Measurements from ENCODE around the gene NANOS1.
"Not testable (repeated sequence)": the region's sequence is repeated elsewhere in the genome, so short reads cannot be mapped to it uniquely, and the experiment has no call there.

NANOS1 gene

DNA sequence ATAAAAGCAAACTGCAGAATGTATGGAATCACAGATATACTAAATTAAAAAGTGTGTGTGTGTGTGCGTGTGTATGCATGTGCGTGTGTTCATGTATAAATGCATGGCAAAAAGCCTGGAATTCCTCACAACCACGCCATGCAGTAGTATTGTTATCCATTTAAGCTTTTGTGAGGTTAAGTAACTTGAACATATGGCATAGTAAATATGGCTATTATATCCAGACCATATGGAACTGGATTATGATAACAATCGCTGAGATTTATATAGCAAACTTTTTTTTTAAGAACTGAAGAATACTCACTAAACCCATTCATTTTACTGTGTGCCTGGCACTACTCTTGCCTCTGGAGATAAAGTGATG, 22.3 kb upstream of the NANOS1 start:
- DNase-seq = no peak

DNA sequence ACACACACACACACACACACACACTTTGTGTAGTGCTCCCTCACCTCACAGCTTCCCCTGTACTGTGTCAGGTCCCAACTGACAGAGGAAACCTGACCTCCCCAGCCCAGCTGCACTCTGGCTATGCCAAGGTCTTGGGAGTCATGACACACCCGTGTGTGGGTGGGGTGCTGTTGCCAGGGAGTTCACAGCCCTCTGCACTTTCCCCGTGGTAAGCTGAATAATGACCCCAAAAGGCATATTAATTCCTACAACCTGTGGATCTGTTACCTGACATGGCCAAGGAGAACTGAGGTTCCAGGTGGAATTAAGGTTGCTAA, 8.9 kb upstream of the NANOS1 start:
- DNase-seq = no peak

DNA sequence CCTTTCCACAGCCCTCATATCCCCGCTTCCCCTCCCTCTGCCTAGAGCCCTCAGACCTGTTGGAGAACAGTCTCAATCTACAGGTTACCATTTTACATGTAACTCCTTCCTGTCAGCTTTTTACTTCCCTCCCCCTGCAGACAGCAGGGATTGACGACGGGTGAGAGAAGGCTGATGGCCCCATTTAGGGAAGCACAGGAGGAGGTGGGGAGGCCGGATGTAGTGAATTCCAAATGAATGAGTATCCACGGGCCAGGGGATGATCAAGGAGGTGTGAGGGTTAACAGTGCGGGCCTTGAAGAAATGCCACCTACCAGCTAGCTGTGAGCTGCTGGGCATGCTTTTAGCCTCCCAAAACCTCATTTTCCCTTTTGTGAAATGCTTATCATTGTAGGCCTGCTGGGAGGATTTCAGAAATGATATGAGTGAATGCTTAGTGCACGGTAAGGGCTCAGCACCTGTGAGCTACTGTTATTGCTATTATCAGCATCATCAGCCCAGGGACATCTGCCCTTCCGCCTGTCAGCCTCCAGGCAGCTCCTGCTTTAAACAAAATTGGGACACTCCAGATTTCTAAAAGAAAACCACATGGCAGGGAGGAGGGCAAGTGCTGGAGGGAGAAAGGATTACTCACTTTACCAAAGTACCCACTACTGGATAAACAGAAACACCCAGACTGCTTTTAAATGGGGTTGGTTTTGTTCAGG, 6.5 kb upstream of the NANOS1 start:
- peak; percentile 73 for DNase-seq

GRCh38 chr10:119023553-119023868, 6.0 kb upstream of the NANOS1 start:
- DNase-seq = no peak

- DNase-seq = no peak
Measured at GRCh38 chr10:119024882-119025281, 4.6 kb upstream of the NANOS1 start.

GRCh38 chr10:119025336-119025735, 4.2 kb upstream of the NANOS1 start:
- peak; percentile 86 for DNase-seq

GRCh38 chr10:119025776-119026175, 3.7 kb upstream of the NANOS1 start:
- DNase-seq = no peak

DNA sequence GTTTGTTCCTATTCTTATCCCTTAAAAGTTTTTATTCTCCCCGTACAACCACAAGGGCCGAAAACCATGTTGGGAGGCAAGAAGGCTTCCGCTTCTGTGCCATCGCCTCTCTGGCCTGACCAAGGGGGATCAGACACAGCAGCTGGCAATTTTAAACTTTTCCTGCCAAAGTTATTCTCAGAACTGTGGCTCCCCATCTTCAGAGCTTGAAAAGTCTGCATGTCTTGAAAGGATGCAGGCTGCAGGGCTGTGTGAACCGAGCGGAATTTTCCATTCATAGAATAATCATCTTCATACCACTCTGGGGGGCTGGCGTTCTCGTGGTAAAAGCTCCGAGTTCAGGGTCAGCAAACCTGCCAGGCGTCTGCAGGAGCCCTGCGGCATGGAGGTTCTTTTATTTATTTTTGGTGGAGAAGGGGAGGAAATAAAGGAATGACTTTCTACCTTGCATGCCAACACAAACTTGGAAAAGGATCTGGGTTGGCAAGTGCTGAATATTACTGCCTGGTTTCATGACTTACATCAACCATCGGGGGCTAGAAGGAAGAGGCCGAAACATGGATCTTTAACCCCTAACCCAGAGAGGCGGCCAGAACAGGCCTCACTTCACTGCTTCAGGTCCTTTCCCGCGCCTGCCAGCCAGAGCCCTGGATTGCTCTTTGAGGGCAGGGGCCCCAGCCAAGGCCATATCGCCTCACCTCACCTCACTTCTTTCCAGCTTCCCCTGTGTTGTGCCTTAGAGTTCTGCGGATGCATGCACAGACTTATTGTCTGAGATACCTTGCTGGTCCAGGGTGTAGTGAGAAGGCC, 3.0 kb upstream of the NANOS1 start:
- no peak for DNase-seq

GRCh38 chr10:119028445-119028899, 1.0 kb upstream of the NANOS1 start:
- DNase-seq = not testable (repeated sequence)

DNA sequence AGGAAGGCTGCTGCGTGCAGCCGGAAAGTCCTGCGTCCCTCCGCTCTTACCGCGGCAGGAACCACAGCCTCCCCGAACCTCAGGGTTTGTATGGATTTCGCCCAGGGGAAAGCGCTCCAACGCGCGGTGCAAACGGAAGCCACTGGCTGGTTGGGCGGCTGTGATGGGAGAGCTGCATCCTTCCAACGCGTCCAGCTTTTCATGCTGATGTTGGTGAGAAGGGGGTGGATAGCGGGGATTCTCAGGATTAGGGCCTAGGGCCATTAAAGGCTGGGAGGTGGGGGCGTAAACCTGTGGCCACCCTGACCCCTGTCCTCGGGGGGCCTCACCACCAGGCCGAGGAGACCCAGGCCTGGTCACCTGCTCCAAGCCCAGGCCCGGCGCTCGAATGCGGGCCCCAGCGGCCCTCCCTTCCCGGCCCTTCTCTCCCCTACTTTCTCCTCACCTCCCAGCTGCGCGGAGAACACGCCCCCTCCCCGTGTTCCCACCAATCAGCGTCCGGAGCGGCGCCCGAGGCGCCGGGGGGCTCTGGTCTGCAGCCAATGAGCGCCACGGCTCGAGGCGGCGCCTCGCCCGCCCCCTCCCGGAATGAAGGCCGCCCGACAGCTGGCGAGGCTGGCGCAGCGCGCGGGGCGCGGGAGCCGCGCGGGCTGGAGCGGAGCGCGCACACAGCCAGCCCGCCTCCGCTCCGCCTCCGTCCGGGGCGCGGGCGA, 458 bp upstream of the NANOS1 start:
- DNase-seq = peak; percentile 88

DNA sequence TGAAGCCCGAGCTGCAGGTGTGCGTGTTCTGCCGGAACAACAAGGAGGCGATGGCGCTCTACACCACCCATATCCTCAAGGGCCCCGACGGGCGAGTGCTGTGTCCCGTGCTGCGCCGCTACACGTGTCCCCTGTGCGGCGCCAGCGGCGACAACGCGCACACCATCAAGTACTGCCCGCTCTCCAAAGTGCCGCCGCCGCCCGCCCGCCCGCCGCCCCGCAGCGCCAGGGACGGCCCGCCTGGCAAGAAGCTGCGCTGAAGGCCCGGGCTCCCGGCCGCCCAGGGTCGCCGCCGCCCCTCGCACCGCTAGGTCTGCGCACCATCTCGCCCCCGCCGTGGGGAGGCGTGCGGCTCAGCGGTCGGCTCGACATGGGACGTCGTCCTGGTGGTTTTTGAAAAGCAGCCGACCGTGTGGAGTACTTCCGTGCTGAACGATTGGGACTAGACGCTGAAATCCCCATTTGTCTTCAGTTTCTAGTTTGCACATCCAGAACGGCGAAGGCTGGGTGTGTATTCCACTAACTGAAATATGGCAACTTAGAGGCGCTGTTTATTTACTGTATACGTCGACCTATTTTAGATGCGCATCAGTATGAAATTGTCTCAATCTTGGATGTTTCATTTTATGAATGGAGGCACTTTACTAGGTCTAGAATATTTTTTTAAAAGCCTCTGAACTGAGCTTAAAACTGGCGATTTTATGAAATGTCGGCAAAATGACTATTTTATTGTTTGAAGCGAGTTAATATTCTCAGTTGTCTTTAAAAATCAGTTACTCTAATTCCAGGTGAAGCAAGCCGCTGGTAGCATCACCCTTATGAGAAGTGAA, 1.1 kb downstream of the NANOS1 start:
- peak; percentile 32 for DNase-seq

DNA sequence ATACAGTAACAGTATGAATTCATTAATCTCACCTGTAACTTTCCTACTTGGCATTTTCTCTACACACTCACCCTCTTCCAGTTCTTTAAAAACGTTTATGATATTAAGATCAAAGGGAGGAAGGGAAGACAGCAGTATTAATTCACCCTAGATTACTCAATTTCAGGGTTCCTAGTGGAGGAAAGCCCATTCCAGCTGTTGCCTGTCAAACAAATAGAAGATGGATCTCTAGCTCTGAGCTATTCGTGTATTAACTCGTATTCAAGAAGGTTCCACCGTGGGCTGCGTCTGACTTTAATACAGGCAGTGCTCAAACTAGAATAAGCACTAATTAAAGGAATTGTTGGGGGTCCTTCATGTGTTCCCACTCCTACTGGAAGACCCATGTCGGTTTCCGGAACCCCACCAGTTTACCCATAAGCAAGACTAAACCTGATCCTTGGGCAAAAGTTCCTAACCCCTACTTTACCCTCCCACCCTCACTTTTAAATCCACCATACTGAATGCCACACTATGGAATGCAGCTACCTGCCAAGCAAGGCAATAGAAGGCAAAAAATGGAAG, 2.1 kb downstream of the NANOS1 start:
- no peak for DNase-seq

DNA sequence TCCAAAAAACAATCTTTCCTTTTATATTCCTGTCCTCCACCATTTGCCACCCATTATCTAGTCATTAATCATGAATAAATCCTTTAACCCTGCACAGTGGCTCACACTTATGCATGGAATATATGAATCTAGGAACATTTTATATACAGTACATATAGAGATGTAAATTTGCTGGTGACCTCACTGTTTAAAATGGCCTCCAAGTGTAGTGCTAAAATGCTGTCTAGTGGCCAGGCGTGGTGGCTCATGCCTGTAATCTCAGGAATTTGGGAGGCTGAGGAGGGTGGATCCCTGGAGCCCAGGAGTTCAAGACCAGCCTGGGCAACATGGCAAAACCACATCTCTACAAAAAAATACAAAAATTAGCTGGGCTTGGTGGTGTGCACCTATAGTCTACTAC, 9.6 kb downstream of the NANOS1 start:
- DNase-seq = no peak

GRCh38 chr10:119041326-119041725, 11.8 kb downstream of the NANOS1 start:
- no peak for DNase-seq

DNA sequence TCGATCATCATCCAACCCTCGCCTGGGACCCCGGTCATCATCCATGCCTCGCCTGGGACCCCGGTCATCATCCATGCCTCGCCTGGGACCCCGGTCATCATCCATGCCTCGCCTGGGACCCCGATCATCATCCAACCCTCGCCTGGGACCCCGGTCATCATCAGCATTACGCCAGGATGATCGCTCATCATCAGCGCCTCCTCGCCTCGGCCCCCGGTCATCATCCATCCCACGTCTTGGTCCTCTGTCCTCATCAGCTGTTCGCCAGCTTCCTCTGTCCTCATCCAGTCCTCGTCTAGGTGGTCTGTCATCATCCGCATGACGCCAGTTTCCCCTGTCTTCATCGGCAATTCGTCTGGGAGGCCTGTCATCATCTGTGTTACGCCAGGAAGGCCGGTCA, 12.7 kb downstream of the NANOS1 start:
- DNase-seq = no peak

GRCh38 chr10:119045561-119045960, 16.0 kb downstream of the NANOS1 start:
- no peak for DNase-seq

GRCh38 chr10:119049361-119049760, 19.8 kb downstream of the NANOS1 start:
- DNase-seq = no peak

- no peak for DNase-seq
Measured at GRCh38 chr10:119049777-119050176, 20.3 kb downstream of the NANOS1 start.

- DNase-seq = no peak
Measured at GRCh38 chr10:119051775-119052174, 22.3 kb downstream of the NANOS1 start.

DNA sequence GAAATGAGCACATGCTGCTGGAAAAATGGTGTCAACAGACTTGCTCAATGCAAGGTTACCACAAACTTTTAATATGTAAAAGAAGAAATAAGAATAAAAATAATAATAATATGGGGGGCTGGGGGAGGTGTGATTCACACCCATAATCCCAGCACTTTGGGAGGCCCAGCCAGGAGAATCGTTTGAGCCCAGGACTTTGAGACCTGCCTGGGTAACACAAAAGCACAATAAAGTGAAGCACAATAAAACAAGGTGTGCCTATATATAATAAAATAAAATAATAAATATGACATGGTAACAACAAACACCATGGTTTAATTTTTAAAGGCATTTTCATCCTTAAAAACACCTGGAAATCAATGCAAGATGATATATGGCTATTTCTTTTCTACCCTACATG, 26.0 kb downstream of the NANOS1 start:
- DNase-seq = no peak

DNA sequence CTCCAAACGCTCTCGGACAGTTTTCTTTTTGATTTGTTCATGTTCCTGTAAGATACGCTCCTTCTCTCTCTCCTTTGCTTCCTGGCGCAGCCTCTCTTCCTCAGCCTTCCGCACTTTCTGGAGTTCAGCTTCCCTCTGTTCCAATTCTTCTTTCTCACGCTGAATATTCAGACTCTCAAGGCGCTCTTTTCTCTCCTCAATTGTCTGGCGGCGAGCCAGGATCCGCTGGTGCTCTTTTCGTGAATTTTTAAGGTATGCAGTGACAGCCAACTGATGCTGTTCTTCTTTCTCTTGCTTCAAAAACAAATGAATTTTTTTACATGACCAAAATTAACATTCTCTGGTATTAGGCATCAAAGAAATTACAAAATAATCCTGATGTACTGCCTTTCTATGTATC, 28.5 kb downstream of the NANOS1 start:
- DNase-seq = no peak

DNA sequence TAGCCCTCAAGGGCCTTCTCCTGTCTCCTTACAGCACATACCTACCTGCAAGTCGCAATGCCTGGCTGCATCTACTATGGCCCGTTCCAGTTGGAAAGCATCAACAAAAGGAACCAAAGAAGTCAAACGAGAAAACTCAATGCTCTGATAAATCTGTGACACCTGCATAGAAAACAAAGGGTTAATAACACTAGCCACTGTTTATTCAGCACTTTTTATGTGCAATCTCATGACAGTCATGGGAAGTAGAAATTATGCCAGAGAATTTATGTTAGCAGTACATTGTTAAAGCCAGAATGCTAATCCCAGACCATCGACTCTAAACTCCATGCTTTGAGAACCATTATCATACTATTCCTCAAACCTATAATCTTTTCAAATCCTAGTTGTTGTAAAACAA, 30.0 kb downstream of the NANOS1 start:
- DNase-seq = no peak

GRCh38 chr10:119060107-119060506, 30.6 kb downstream of the NANOS1 start:
- no peak for DNase-seq
